GM21576 (cell line): ENCODE measurements around the gene NFYC.
A peak's percentile ranks its signal among the peaks of the same experiment; 100 is the strongest.

Experiments
- ATAC-seq: cut with Tn5 transposase; IDR thresholded peaks from one replicate; pipeline ENCODE4 v1.9.1; 2021; ENCODE audit warnings: mild to moderate bottlenecking, moderate library complexity; ENCODE audit not compliant: unreplicated experiment

Gene NFYC

DNA sequence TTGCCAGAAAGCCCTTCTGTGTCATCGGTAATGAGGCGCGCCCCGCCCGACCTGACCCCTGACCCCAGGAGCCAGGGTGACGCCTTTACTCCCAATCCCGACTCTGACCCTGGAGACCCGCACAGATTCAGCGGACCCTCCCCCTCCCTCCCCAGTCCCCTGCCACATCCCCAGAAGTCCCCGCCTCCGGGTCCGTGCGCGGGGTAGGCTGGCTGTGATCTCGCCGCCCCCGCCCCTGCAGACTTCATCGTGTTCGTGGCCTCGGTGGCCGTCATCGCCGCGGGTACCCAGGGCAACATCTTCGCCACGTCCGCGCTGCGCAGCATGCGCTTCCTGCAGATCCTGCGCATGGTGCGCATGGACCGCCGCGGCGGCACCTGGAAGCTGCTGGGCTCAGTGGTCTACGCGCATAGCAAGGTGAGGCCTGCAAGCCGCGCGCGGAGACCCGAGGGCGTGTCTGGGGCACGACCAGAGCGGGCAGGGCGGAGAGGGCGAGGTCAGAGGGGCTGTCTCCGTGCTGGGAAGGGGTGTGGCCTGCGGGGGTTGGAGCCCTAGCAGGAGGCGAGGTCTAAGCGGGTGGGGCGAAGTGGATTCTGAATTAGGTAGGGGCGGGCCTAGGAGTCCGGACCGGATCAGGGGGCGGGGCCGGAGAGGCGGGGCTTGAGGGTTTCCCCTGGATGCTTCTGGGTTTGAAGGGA, 126.9 kb downstream of the NFYC start:
- ATAC-seq: peak; percentile 81

DNA sequence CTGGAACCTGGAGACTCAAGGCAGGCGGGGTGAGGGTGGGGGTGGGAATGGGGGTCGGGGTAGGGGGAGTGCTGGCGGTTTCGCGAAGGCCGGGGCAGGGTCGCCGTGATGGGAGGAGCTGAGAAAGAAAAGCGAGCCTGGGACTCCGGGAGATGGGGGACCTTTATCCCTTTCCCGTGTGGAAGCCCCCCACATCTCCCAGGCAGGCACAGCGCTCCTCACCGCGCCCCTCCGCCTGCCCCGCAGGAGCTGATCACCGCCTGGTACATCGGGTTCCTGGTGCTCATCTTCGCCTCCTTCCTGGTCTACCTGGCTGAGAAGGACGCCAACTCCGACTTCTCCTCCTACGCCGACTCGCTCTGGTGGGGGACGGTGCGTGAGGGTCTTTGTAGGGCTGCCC, 127.6 kb downstream of the NFYC start:
- ATAC-seq: no peak

DNA sequence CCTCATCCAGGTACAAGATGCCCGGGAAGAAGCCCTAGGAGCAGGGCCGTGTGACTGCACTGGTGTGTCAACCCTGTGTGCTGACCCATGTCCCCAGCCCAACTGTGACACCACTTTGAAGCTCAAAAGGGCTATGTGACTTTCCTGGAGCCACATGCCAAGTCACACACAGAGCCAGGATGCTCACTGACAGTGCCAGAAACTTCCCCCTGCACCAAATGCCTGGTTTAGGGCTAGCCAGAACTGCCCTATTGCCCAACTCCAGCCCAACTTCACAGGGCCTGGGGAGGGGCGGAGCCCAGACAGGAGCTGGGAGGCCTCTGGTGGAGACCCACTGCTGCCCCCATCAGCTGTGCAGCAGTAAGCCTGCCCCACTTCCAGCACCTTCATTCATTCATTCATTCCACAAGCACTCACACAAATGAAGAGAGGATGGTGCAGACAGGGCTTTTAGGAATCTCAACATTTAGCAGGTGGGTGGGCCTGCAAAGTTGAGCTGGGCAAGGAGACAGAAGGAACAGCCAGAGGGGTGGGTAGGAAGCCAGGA, 128.8 kb downstream of the NFYC start:
- ATAC-seq: no peak
